Stimulated activated naive CD4-positive, alpha-beta T cell (primary cell): ENCODE measurements around the gene SPEG.
A peak's percentile ranks its signal among the peaks of the same experiment; 100 is the strongest.

Source experiments
- DNase-seq, 6 experiments: peaks; one replicate each; lab custom pipeline; 2025; lab: John Stamatoyannopoulos, UW

The SPEG gene

DNA sequence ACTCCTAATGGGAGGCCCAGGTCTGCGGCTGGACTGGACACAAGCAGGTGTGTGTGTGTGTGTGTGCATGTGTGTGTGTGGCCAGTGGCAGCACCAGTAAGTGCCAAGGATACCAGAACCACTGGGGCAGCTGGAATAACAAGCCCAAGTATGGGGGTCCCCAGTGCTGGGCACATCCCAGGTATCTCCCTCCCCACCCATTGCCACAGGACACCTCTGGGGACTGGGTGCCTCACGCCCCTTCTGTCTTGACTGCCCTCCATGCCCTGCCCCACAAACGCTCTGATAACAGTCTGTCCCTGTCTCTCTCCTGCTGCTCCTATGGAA is 9.0 kb downstream of the SPEG start:
- no peak for DNase-seq

DNA sequence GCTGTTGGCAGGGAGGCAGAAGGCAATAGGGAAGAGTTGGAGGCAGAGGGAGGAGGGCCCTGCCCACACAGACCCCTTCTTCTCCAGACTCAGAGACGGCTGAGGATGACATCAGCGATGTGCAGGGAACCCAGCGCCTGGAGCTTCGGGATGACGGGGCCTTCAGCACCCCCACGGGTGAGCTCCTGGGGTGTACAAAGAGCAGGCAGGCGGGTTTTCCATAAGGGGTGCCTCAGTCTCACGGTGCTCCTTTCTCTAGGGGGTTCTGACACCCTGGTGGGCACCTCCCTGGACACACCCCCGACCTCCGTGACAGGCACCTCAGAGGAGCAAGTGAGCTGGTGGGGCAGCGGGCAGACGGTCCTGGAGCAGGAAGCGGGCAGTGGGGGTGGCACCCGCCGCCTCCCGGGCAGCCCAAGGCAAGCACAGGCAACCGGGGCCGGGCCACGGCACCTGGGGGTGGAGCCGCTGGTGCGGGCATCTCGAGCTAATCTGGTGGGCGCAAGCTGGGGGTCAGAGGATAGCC is 10.0 kb downstream of the SPEG start:
- no peak for DNase-seq

DNA sequence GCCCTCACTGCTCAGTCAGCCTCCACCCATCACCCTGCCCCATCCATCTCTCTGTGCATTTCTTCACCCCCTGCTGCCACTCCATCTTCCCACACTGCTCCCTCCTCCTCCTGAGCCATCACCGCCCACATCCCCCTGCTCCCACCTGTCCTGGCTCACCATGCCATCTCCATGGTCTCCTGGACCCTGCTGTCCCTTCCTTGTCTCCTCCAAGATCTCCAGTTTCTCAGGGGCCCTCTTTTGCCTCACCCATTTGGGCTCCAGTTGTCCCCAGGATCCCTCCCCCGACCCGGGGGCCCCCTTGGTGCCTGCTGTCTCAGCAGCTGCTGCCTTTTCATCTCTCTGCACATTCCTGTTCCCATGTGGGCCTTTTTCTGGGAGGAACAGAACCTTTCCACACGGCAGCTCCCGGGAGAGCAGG is 10.6 kb downstream of the SPEG start:
- no peak for DNase-seq

DNA sequence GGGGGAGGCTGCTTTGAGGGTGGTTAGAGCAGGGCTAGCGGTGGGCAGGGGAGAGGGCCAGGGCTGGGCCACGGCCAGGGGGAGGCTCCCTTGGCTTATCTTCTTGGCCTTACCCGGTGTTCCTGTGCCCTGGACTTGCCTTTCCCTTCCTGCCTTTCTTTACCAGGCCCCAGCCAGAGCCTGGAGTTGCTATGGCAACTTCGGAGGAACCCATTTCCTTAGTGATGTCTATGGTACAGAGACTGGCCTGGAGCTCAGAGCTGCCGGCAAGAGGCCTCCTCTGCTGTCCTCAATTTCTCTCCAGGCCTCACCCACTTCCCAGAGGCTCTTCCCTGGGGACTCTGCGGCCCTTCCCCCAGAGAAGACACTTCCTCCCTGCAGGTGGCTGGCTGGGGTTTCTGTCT is 11.5 kb downstream of the SPEG start:
- DNase-seq: no peak

DNA sequence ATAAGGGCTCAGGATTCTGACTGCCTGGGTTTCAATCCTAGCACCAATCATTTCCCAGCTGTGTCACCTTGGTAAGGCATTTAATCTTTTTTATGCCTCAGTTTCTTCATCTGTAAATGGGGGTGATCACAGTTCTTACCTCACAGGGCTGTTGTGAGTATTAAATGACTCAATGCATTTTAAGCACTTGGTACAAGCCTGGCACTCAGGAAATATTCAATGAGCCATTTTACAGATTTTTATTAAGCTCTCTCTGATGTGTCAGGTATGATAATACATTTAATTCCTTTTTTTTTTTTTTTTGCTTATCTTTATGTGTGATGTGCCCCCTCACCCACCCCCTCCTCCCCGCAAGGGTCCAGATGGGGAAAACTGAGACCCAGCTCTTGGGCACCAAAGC is 12.0 kb downstream of the SPEG start:
- no peak for DNase-seq

DNA sequence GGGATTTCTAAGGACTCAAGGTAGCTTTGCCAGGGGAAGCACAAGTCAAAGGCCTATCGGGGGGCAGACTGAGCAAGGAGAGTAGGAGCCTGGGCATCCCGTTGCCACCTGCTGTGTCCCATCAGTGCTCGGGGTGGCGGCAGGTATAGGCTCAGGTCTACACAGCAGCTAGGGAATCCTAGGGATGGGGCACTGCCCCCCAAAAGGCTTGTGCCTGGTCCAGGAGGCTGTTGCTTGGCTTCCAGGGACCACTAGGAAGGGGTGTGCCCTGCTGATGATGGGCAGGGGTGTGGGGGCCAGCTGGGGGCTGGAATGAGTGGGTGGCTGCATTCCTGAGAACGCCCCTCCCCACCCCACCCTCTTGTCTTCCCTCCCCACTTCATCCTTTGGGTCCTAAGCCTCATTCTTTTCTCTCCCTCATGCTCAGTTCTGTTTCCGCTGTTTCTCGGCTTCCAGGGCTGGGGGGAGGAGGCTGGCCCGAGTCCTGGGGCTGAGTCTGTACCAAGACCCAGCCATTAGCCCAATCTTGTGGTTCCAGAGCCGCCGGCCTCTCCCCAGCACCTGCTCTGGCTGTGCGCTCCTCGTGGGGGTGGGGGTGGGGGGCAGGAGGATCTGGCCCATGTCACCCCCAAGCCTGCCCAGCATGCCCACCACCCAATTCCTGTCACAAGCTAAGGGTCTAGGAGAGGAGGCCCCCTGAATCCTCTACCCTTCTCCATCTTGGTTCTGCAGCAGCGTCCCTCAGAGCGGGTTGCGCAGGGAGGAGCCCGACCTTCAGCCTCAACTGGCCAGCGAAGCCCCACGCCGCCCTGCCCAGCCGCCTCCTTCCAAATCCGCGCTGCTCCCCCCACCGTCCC is 12.8 kb downstream of the SPEG start:
- no peak for DNase-seq

DNA sequence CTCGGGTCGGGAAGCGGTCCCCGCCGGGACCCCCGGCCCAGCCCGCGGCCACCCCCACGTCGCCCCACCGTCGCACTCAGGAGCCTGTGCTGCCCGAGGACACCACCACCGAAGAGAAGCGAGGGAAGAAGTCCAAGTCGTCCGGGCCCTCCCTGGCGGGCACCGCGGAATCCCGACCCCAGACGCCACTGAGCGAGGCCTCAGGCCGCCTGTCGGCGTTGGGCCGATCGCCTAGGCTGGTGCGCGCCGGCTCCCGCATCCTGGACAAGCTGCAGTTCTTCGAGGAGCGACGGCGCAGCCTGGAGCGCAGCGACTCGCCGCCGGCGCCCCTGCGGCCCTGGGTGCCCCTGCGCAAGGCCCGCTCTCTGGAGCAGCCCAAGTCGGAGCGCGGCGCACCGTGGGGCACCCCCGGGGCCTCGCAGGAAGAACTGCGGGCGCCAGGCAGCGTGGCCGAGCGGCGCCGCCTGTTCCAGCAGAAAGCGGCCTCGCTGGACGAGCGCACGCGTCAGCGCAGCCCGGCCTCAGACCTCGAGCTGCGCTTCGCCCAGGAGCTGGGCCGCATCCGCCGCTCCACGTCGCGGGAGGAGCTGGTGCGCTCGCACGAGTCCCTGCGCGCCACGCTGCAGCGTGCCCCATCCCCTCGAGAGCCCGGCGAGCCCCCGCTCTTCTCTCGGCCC is 13.6 kb downstream of the SPEG start:
- no peak for DNase-seq

DNA sequence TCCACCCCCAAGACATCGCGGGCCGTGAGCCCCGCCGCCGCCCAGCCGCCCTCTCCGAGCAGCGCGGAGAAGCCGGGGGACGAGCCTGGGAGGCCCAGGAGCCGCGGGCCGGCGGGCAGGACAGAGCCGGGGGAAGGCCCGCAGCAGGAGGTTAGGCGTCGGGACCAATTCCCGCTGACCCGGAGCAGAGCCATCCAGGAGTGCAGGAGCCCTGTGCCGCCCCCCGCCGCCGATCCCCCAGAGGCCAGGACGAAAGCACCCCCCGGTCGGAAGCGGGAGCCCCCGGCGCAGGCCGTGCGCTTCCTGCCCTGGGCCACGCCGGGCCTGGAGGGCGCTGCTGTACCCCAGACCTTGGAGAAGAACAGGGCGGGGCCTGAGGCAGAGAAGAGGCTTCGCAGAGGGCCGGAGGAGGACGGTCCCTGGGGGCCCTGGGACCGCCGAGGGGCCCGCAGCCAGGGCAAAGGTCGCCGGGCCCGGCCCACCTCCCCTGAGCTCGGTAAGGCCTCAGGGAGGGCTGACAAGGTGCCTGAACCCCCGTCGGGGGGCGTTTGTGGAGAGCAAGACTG is 14.2 kb downstream of the SPEG start:
- DNase-seq: no peak

DNA sequence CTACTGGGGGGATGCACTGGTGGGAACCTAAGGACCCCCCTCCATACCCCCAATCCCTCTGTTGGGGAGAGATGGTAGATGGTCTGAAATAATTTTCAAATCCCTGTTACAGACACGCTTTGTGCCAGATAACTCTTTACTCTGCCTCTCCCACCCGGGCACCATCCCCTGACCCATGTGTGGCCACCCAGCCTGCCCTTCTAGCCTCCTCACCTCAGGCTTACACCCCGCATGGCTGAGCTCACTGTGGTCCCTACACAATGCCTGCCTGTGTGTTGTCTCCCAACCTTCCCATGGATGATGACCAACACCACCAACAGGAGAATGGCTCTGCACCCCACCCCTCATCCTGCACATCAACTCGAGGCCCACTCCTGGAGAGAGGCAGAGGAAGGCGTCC is 15.0 kb downstream of the SPEG start:
- DNase-seq: no peak

DNA sequence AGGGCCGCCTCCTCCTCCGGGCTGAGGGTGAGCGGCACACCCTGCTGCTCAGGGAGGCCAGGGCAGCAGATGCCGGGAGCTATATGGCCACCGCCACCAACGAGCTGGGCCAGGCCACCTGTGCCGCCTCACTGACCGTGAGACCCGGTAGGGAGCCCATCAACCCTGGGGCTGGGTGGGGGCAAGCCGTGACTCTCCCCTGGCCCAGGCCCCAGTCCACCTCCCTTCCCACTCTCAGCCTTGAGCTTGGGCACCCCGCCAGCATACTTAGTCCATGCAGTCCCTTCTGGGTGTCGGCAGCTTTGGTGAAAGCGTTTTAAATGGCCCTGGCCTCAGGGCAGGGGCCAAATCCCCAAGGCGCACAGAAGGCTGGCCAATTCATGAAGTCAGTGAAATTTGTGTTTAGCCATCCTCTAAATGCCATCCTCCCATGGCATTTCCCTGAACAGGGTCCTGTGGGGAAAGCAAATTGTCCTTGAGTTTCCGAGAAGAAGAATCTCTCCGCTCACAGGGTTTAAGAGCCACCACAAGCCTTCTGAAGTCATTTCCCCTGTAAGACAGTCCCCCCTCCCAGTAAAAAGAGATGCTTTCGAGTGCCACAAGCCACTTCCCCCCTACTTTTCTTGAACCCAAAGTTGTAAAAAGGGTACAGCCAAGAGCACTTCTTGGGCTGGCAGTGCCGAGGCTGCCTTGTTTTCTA is 17.2 kb downstream of the SPEG start:
- DNase-seq: no peak

DNA sequence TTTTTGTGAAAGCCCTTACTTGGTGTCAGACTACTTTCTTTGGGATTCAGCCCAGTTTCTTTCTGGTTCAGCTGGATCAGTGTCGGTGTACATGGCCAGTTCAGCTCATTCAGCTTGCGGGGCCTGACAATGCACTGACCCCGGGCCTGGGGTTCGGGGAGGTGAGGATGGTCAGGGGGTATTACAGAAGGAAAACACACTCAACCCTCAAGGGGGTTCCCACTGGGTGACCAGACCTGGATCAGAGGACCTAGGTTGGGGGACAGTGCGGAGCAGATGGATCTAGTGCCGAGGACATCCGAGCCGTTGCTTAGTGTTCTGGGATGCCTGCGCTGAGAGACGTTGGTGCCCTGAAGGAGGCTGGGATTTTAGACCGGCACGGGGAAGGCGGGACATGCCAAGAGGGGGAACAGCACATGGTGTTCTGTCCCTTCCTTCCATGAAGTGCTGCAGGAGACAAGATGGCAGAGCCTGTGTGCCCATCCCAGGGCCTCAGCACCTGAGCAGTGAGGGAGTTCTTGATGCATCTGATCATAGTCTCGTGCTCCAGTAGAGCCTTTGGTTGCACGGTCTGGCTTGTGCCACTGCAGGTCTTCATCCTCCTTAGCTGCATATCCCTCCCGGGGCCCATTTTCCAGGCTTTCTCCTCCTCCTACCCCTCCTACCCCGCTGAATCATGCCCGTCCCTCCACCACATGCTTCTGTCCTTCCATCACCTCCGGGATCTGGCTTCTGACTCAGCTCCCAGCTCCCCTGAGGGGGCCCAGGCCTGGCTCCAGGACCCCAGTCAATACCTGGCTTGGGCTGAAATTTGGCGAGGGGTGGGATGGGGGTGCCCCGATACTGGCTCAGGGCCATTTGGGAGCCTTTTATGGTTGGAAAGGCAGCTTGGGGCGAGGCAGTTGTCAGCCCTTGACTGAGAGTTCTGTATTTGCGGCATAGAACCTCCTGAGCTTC is 18.0 kb downstream of the SPEG start:
- no peak for DNase-seq

DNA sequence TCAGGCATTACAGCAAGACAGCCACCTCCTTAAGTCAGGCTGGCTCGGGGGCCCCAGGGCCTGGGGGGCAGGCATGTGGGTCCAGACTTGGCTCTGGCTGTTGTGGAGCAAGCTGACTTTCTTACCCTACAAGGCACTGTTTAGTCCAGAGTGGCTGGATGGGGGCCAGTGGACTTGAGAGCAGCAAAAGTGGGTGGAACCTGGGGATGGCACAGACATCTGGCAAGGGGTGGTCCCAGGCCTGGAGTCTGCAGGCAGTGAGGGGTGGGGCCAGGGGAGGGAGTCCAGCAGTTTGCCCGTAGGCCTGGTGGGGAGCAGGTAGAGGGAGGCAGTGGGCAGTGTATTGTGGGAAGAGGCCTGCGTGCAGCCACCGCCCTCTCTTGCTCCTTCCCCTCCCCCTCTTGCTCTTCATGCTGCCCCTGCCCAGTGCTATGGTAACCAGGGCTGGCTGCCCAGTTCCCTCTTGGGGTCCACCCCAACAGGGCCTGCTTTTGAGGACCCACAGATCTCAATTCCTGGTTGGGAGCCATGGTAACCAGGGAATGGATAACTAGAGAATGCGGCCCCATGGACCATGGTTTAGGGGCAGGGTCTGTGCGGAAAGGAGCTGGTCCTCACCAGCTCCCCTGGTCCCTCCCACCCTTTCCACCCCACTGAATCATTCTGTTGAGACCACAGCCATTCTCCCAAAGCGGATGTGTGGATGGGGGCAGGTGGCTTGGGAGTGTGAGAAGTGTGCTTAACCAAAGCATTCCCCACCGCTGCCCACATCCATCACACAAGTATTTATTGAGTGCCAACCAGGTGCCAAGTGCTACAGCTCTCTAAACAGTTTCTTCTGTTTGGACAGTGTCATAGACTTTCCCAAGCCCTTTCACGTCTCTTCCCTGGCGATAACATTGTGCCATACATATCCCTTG is 19.3 kb downstream of the SPEG start:
- no peak for DNase-seq

DNA sequence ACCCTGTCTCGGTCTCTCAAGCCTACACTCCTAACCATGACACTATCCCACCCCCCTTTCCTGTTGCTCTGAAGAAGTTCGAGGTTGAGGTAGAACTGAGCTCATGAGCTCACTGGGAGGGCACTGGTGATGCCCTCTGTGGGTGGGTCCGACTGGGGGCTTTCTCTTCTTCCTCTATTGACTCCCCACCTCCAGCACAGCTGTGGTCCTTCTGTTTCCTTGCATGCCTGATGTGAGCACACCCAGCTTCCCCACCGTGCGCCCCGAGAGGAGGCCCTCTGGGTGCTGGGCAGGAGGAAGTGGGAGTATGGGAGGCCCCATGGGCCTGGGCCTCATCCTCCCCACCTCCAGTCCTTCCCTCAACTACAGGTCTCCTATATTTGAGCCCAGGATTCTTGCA is 20.9 kb downstream of the SPEG start:
- DNase-seq: no peak

DNA sequence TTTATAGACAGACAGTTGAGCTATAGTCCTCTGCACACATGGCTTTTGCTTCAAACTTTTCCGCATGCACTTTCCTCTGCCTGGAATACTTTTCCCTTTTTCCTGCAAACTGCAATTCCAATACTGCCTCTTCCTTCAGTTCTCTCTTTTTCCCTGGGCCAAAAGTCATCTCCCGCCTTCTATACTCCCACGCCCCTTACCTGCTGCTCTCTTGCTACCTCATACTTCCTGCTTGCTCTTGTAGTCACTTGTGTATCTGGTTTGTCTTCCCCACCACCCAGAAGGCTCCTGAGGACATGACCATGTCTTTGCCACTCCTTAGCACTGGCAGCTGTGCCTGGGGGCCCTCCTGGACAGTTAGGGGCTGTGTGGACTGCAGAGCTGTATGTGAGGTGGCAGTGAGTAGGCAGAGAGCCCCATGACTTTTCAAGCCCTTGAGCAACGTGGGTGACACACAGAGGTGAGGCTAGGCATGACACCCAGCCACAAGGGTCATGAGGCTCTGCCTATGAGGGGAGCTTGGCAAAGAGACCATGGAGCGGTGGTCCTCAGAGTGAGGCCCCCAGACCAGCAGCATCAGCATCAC is 23.2 kb downstream of the SPEG start:
- no peak for DNase-seq

DNA sequence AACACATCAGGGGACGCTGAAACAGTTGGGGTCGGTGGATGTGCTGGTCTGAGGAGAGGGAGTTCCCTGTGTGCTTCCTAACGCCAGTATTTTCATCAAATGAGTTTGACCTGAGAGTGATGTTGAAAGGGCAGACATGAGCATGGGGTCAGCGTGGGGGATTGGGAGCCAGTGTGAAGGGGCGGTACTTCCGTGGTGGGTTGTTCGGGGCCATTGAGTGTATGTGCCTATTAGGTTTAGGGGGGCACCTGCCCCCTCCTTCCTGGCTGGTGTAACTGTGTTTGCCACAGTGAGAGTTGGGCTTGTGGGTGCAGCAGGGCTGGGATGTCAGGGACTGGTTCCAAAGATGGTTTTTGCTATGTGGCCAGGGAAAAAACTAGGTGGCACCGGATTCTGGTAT is 24.4 kb downstream of the SPEG start:
- no peak for DNase-seq

DNA sequence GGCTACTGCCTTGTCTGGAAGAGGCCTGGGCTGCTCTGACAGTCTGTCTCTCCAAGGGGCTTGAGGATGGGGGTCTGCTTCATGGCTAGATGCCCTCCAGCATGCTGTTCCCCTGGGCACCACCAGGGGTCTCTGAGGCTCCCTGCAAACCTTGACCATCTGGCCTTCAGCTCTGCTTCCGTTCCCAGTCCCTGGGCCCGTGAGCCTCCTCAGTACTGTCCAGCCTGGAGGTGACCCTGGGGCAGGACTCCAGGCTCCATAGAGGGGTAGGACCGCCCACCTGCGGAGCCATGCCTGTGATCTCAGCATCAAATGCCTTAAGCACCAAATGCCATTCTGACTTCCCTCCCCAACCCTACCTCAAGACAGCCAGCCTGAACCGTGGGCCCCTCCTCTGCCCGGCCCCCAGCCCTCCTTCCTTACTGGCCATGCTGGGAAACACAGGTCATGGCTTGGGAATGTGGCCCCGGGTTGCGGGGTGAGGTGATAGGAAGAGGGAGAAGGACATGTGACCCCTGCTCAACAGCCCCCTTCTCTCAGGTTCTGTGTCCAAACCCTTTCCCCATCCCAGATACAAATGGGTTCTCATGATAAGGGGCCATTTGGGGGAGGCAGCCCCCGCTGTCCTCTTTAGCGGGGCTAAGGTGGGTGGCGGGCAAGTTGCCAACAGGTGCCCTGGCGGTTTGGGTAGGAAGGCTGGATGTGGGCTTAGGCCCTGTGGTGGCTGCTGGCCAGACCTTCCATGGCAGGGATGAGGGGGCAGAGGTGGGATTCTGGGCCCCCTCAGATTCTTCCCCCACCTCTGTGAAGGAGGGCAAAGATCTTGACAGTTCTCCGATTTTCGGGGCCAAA is 25.0 kb downstream of the SPEG start:
- peak in 3 of 6 experiments; percentile 5 to 27 (median 19) for DNase-seq

DNA sequence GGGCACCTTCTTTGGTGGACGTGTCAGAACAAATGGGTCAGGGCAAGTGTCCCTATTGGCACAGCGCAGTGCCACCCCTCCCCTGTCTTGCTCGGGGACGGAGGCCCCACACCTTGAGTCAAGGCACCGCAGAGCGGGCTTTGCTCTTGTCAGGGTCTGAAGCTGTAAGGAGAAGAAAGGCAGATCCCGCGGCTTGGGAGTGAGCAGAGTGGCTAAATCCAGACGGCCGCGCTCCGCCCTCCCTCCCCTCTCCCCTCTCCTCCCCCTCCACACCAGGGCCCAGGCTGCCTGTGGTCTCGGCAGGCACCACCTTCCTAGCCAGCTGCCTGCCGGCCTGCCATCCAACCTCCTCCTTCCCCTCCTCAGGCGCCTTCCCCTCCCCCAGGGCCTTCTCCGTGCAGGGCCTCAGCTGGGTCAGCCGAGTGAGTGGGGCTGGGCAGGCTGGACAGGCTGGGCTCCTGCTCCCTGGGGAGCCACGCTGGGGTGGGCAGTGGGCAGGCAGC is 25.8 kb downstream of the SPEG start:
- no peak for DNase-seq

DNA sequence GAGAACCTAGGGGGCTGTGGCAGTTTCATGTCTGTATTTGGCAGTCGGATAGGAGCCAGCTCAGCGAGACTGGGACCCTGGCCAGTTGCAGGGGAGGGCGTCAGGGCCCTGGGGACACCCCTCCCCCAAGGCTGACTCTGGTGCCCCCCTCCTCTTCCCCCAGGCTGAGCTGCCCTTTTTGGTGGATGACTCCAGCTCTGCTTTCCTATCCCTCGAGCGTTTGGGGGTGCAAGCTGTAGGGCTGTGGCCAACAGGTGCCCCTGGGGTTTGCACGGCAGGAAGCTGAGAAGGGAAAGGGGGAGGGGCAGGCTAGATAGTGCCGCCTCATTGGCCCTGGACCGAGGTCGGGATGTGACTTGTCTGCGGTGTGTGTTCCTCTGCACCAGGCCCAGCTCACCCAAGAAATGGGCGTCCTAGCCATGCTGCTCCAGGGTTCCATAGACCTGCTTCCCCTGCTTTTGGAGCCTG is 26.4 kb downstream of the SPEG start:
- DNase-seq: no peak

DNA sequence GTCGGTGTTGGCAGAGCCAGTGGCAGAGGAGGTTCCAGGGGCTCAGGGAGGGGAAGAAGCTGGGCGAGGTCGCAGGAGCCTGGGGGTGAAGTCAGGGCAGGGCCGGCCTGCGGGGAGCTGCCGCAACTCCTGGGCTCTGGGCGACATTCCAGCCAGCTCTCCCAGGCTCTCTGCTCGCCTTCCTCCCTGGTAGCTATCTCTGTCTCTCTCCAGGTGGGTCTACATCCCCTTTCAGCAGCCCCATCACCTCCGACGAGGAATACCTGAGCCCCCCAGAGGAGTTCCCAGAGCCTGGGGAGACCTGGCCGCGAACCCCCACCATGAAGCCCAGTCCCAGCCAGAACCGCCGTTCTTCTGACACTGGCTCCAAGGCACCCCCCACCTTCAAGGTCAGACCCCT is 27.0 kb downstream of the SPEG start:
- DNase-seq: no peak
